ENCODE results near the gene CEND1. TPM values are rescaled to one million over a fixed set of nuclear protein-coding genes. Genes with fewer than 3 reads are reported as not detected.

CEND1 gene
- total and polyA plus RNA-seq, 2 of the 13 experiments (the other 11 are each of a cell fraction or from before 2014, with no cell fraction given) = not detected

- TF ChIP-seq MAZ (IDR thresholded peaks at IDR 0.05; ENCODE audit: borderline replicate concordance, low read depth, low read length) = no peak
- 0 out of 2 replicates have a peak, but pooled peaks have one; percentile 32 for TF ChIP-seq MAZ (CRISPR knock-in tag; IDR thresholded peaks at IDR 0.05; ENCODE audit: low read depth)
- TF ChIP-seq RBFOX2 (IDR thresholded peaks at IDR 0.05; ENCODE audit: low read depth, low read length) = peak; percentile 21; the same call in 1 of the 2 replicates
- TF ChIP-seq AKNA (CRISPR knock-in tag; IDR thresholded peaks at IDR 0.05; ENCODE audit: borderline replicate concordance) = no peak
- 0 out of 2 replicates have a peak, but pooled peaks have one; percentile 51 for TF ChIP-seq HNRNPL (IDR thresholded peaks at IDR 0.05; ENCODE audit: low read depth, low read length)
- TF ChIP-seq STAG1 (CRISPR knock-in tag; IDR thresholded peaks at IDR 0.05) = peak; percentile 23; the same call in 1 of the 2 replicates
- TF ChIP-seq XRCC5 (optimal IDR thresholded peaks at IDR 0.05; ENCODE audit: low read length) = peak; percentile 11
- TF ChIP-seq ZNF576 (CRISPR knock-in tag; IDR thresholded peaks at IDR 0.05) = no peak
- no peak for TF ChIP-seq HBP1 (CRISPR knock-in tag; IDR thresholded peaks at IDR 0.05; ENCODE audit: low read depth)
These were observed 21.8 kb upstream of the CEND1 start (continued) for GRCh38 chr11:811446-812245.

Measured in HepG2 (cell line).